Natural killer cell treated with Interleukin-12 subunit alpha and Interleukin-12 subunit beta and Interleukin-15 and Interleukin-18, amount 100 ng/mL, for 72 hours (primary cell): Measurements from ENCODE around the gene ADAM12. TPM values are rescaled to one million over a fixed set of nuclear protein-coding genes. Genes with fewer than 3 reads are reported as not detected.

ENCODE experiments used
- ATAC-seq, 2 donors: fragments of 150-1000 bp; cut with Tn5 transposase in 1 of 2; sonication (Bioruptor Pico), chemical (Tn5 transposase) in 1 of 2; 2 replicates each; pipeline ENCODE4 v1.10.0; 2021
- DNase-seq: peaks from one replicate; pipeline ENCODE4 v3.0.0; 2022; ENCODE audit warnings: low spot score
- H3K27ac Mint-ChIP-seq, 2 donors: 1 replicate in 1 of 2; 2 replicates in 1 of 2; pipeline ENCODE4 v1.8.0; 2022; ENCODE audit warnings: mixed read lengths in 2 of 2, mild to moderate bottlenecking in 1 of 2, moderate library complexity in 1 of 2
- H3K27me3 Mint-ChIP-seq, 2 donors: 1 replicate in 1 of 2; 2 replicates in 1 of 2; pipeline ENCODE4 v1.8.0; 2022; ENCODE audit warnings: mixed read lengths in 2 of 2
- H3K36me3 Mint-ChIP-seq: one replicate; pipeline ENCODE4 v1.8.0; 2022; ENCODE audit warnings: mixed read lengths
- H3K4me1 Mint-ChIP-seq, 2 donors: 1 replicate in 1 of 2; 2 replicates in 1 of 2; pipeline ENCODE4 v1.8.0; 2022; ENCODE audit warnings: low read depth in 2 of 2, mixed read lengths in 2 of 2, mild to moderate bottlenecking in 1 of 2
- H3K4me3 Mint-ChIP-seq: one replicate; pipeline ENCODE4 v1.8.0; 2022; ENCODE audit warnings: mixed read lengths
- H3K9me3 Mint-ChIP-seq: 2 replicates; pipeline ENCODE4 v1.8.0; 2022; ENCODE audit warnings: mixed read lengths
- total RNA-seq, 2 donors: library from RNA; stranded (reverse); gene quantifications; one replicate each; pipeline ENCODE4 v1.2.3, GENCODE V29; 2022

Gene ADAM12
- total RNA-seq, 2 donors from 2014 or later: 0.06 to 0.48 TPM

- H3K27ac Mint-ChIP-seq: no peak overlapping the region
- no peak for DNase-seq
- H3K9me3 Mint-ChIP-seq: no peaks in the 10 kb centered on the region
- no peak for ATAC-seq
- peaks cover 22 to 27% of the 10 kb centered on the region in 2 donors for H3K27me3 Mint-ChIP-seq
- H3K4me1 Mint-ChIP-seq: no peaks in the 10 kb centered on the region
- no peak overlapping the region for H3K4me3 Mint-ChIP-seq
- no peaks in the 10 kb centered on the region for H3K36me3 Mint-ChIP-seq
These were observed 120.0 kb downstream of the ADAM12 start for GRCh38 chr10:126268013-126268920.

GRCh38 chr10:126264102-126265018 lies 123.9 kb downstream of the ADAM12 start:
- no peak for DNase-seq
- Mint-ChIP-seq H3K4me1 (no peaks in the 10 kb centered on the region), H3K36me3 (no peaks in the 10 kb centered on the region), H3K27ac (no peak overlapping the region), H3K4me3 (no peak overlapping the region), H3K9me3 (no peaks in the 10 kb centered on the region), H3K27me3 (peaks cover 21 to 34% of the 10 kb centered on the region in 2 donors)
- ATAC-seq: no peak

GRCh38 chr10:126263006-126263676 lies 125.1 kb downstream of the ADAM12 start:
- H3K27ac Mint-ChIP-seq: no peak overlapping the region
- H3K27me3 Mint-ChIP-seq: peaks cover 24 to 41% of the 10 kb centered on the region in 2 donors
- no peaks in the 10 kb centered on the region for H3K36me3 Mint-ChIP-seq
- no peak overlapping the region for H3K4me3 Mint-ChIP-seq
- peaks cover 0 to 3% of the 10 kb centered on the region in 2 donors for H3K4me1 Mint-ChIP-seq
- H3K9me3 Mint-ChIP-seq: no peaks in the 10 kb centered on the region
- ATAC-seq (no peak), DNase-seq (no peak)

- no peak overlapping the region for H3K4me3 Mint-ChIP-seq
- H3K27me3 Mint-ChIP-seq: peaks cover 24 to 42% of the 10 kb centered on the region in 2 donors
- H3K4me1 Mint-ChIP-seq: peaks cover 0 to 3% of the 10 kb centered on the region in 2 donors
- no peak overlapping the region for H3K27ac Mint-ChIP-seq
- H3K9me3 Mint-ChIP-seq: no peaks in the 10 kb centered on the region
- no peak for ATAC-seq
- H3K36me3 Mint-ChIP-seq: no peaks in the 10 kb centered on the region
- DNase-seq: no peak
These were observed 125.9 kb downstream of the ADAM12 start for GRCh38 chr10:126262233-126262838.

GRCh38 chr10:126259760-126260479 lies 128.4 kb downstream of the ADAM12 start:
- Mint-ChIP-seq H3K36me3 (no peaks in the 10 kb centered on the region), H3K9me3 (no peaks in the 10 kb centered on the region), H3K27me3 (peaks cover 15 to 22% of the 10 kb centered on the region in 2 donors), H3K4me1 (peaks cover 0 to 3% of the 10 kb centered on the region in 2 donors), H3K27ac (no peak overlapping the region), H3K4me3 (no peak overlapping the region)
- ATAC-seq: no peak
- no peak for DNase-seq

- peaks cover 2% of the 10 kb centered on the region for H3K36me3 Mint-ChIP-seq
- ATAC-seq (peak in 1 of 2 donors; percentile 4), DNase-seq (no peak)
- H3K9me3 Mint-ChIP-seq: peaks cover 4% of the 10 kb centered on the region
- H3K27me3 Mint-ChIP-seq: peaks cover 14 to 22% of the 10 kb centered on the region in 2 donors
- H3K4me1 Mint-ChIP-seq: peaks cover 0 to 3% of the 10 kb centered on the region in 2 donors
- no peak overlapping the region for H3K4me3 Mint-ChIP-seq
- no peak overlapping the region for H3K27ac Mint-ChIP-seq
These were observed 131.4 kb downstream of the ADAM12 start for GRCh38 chr10:126256864-126257263.

- Mint-ChIP-seq H3K27ac (no peak overlapping the region), H3K9me3 (peaks cover 10% of the 10 kb centered on the region), H3K36me3 (peaks cover 10% of the 10 kb centered on the region), H3K4me1 (peaks cover 0 to 3% of the 10 kb centered on the region in 2 donors), H3K4me3 (no peak overlapping the region), H3K27me3 (peaks cover 14 to 19% of the 10 kb centered on the region in 2 donors)
- DNase-seq (no peak), ATAC-seq (no peak)
These were observed 133.0 kb downstream of the ADAM12 start for GRCh38 chr10:126255313-126255712.

GRCh38 chr10:126253611-126253998 lies 134.7 kb downstream of the ADAM12 start:
- Mint-ChIP-seq H3K27ac (no peak overlapping the region), H3K36me3 (peaks cover 10% of the 10 kb centered on the region), H3K27me3 (peaks cover 8 to 16% of the 10 kb centered on the region in 2 donors), H3K9me3 (peaks cover 10% of the 10 kb centered on the region), H3K4me1 (peaks cover 0 to 2% of the 10 kb centered on the region in 2 donors), H3K4me3 (no peak overlapping the region)
- ATAC-seq (peak in 1 of 2 donors; percentile 7), DNase-seq (no peak)

- Mint-ChIP-seq H3K36me3 (peaks cover 10% of the 10 kb centered on the region), H3K9me3 (peaks cover 10% of the 10 kb centered on the region), H3K4me3 (no peak overlapping the region), H3K4me1 (no peaks in the 10 kb centered on the region), H3K27ac (no peak overlapping the region), H3K27me3 (peaks cover 4 to 10% of the 10 kb centered on the region in 2 donors)
- DNase-seq (no peak), ATAC-seq (no peak)
These were observed 135.2 kb downstream of the ADAM12 start for GRCh38 chr10:126252884-126253610.

GRCh38 chr10:126251778-126252407 lies 136.4 kb downstream of the ADAM12 start:
- Mint-ChIP-seq H3K27me3 (peaks cover 4 to 10% of the 10 kb centered on the region in 2 donors), H3K27ac (no peak overlapping the region), H3K4me1 (no peaks in the 10 kb centered on the region), H3K9me3 (peaks cover 10% of the 10 kb centered on the region), H3K4me3 (no peak overlapping the region), H3K36me3 (peaks cover 10% of the 10 kb centered on the region)
- ATAC-seq (no peak), DNase-seq (no peak)

- Mint-ChIP-seq H3K27me3 (peaks cover 4 to 10% of the 10 kb centered on the region in 2 donors), H3K4me1 (no peaks in the 10 kb centered on the region), H3K4me3 (no peak overlapping the region), H3K36me3 (peaks cover 10% of the 10 kb centered on the region), H3K27ac (no peak overlapping the region), H3K9me3 (peaks cover 10% of the 10 kb centered on the region)
- ATAC-seq (no peak), DNase-seq (no peak)
These were observed 137.6 kb downstream of the ADAM12 start for GRCh38 chr10:126250527-126251310.
